Smooth muscle cell of the brain vasculature (primary cell): ENCODE measurements around the gene PGGHG.

ENCODE experiments used
- DNase-seq: peaks from one replicate; pipeline ENCODE4 v3.0.0-alpha.2; 2012; ENCODE audit warnings: low read depth, low spot score

The PGGHG gene

GRCh38 chr11:288478-289397 lies at the start of gene PGGHG:
Gene PGGHG (plus strand): TSS chr11:289126. CDS start chr11:289817, 691 bp downstream.
- DNase-seq, result no peak

- DNase-seq, result no peak
These were observed 48.6 kb upstream of the PGGHG start for GRCh38 chr11:240315-240714.

GRCh38 chr11:241634-242033 lies 47.3 kb upstream of the PGGHG start:
- DNase-seq, result no peak

GRCh38 chr11:244376-244775 lies 44.5 kb upstream of the PGGHG start:
- DNase-seq, result no peak

DNA sequence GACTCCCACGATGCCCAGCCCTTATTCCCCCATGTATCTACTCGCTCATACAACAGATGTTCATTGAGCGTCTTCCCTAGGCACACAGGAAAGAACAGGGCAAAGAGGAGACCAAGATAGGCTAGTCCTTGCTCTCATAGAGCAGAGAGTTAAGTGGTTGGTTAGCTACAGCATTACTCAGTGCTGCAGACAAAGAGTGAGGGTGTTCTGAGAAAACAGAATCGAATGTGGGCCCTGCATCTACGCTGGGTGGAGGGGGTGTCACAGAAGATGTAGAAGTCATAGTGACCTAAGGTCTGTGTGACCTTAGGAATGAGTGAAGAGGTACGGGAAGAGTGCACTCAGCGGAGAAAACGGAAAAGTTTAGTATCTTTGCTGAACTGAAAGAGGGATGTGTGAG lies 39.9 kb upstream of the PGGHG start:
- no peak for DNase-seq

- no peak for DNase-seq
These were observed 38.7 kb upstream of the PGGHG start for GRCh38 chr11:250274-250673.

DNA sequence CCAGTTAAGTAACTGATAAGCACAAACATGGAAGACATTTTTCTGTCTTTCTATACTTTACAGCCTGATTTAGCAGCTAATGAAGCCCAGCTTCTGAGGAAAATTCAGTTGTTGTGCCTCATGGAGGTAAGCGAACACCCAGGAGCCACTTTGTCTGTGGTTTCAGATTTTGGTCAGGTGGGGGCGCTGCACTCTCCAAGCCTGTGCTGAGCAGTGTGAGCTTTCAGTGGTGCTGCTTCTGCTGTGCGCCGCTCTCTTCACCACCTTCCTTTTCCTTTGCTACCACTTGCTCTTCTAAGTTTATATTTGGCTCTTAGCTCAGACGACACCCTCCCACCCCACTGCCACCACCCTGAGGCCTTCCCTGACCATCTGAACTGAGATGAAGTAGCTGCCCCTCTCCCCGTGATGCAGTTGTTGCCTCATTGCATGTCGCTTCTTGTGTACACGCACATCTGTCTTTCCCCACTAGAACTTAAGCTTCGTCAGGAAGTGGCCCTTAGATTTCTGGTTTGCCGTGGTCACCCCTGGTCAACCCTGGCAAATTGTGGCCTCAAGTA lies 38.1 kb upstream of the PGGHG start:
- DNase-seq, result no peak

DNA sequence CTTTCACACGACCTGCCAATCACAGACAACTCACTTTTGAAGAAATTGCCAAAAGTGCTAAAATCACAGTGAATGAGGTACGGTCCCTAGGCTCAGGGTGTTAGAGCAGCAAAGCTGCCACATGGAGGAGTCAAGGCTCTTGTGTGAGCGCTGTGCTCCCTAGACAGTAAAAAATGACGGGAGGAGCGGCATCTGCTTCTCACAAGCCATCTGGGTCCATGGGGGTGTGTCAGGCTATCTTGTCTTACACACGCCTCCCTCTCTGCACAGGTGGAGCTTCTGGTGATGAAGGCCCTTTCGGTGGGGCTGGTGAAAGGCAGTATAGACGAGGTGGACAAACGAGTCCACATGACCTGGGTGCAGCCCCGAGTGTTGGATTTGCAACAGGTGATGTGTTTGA lies 37.4 kb upstream of the PGGHG start:
- DNase-seq, result no peak

DNA sequence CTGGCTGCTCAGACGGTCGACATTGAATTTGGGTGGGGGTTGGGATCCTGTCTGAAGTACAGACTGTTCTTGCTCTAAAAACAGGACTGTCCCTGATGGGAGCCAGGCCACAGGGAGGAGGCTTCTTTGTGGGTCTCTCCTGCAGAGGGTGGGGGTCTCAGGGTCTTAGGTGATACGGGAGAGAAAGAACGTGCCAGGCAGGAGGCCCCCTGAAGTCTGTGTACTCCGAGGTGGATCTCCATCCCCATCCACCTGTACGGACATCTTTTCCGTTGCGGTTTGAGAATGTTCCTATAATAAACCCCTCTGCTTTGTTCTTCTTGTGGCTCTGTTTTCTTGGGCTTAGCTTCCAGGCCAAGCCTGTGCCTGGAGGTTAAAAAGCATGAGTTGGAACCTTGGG lies 36.3 kb upstream of the PGGHG start:
- no peak for DNase-seq

- DNase-seq, result no peak
These were observed 35.6 kb upstream of the PGGHG start for GRCh38 chr11:253160-253885.

GRCh38 chr11:253886-254270 lies 35.0 kb upstream of the PGGHG start:
- no peak for DNase-seq

DNA sequence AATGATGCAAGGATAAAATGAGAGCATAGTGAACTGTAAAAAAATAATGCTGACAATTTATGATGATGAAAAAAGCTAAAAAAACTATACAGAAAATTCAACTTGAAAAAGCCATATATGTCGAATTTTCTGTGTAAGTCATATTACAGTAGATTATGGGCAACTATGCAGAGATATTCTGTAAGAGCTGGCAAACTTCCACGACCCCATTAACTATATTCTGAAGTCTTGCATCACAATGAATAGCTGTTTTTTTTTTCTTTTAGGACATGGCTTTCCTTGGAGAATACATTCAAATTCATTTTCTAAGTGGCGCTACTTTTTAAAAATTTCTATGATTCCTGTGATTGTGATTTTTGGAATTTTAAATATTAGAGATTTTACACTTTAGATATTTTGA lies 33.8 kb upstream of the PGGHG start:
- no peak for DNase-seq

GRCh38 chr11:255816-256215 lies 33.1 kb upstream of the PGGHG start:
- DNase-seq, result no peak

DNA sequence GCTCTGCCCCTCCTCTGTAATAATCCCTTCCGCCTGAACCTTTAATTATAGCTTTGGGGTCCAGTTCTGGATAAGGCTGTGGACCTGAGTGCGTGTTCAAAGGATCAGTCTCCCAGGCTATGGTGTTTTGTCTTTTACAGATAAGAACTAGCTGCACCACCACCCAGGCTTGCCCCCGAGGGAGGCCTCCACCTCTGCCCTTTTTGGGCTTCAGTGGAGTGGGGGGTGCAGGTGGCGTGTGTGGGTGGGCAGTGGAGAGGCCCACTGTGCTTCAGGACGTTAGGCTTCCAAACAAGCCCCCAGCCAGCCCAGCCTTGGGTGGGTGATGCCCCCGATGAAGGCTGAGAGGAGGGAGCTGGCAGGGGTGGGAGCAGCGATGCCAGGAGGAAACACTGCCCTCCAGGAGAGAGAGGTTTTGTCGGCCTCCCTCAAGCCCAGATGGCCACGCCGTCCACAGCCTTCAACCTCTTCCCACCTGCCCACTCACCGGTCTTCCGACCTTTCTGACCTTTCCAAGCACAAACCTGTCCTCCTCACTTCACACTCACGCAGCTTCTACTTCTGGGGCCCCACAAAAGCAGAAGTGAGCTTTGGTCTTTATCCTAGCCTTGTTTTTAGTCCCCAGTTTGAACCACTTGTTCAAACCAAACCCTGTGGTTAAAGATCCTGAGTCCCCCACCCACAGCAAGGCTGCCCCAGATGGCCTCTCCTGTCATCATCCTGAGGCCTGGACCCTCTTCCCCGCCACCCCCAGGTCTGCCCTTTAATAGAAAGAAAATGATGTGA lies 31.8 kb upstream of the PGGHG start:
- no peak for DNase-seq

DNA sequence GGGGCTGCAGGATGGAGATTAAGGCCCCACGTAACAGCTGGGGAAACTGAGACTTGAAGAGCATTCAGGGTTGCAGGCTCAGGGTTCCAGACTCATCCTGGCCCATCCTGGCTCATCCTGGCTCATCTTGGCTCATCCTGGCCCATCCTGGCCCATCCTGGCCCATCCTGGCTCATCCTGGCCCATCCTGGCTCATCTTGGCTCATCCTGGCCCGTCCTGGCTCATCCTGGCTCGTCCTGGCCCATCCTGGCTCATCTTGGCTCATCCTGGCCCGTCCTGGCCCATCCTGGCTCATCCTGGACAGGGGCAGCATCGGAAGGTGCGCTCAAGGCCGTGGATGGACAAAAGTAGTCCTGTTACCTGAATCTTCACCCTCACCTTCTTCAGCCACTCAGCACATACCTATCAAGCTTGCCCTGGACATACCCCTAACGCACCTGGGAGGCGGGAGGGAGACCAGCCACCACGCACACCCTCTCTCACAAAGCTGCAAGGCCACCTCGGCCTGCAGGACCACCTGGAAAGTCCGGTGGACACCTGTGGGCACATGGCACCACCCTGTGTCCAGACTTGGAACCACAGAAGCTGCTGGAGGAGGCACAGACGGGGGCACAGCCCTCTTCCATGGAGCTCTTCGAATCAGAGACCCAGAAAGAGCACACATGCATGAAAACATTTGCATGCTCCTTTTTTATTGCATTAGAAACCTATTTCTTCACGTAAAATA lies 31.0 kb upstream of the PGGHG start:
- DNase-seq, result no peak

DNA sequence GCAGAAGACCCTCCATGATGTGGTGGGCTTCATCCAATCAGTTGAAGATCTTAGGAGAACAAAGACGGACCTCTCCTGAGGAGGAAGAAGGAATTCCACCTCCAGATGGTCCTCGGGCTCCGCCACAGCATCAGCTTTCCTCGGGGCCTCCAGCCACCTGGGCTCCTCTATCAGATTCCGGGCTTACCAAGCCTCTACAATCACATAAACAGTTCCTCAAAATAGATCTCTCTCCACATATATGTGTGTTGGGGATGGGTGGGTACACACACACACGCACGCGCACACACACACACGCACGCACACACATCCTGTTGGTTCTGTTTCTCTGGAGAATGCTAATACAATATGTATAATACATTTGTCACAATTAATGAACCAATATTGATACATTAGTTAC lies 29.5 kb upstream of the PGGHG start:
- no peak for DNase-seq

GRCh38 chr11:261624-262023 lies 27.3 kb upstream of the PGGHG start:
- DNase-seq, result no peak

GRCh38 chr11:266676-267439 lies 22.1 kb upstream of the PGGHG start:
- no peak for DNase-seq

- no peak for DNase-seq
These were observed 21.4 kb upstream of the PGGHG start for GRCh38 chr11:267491-267994.

DNA sequence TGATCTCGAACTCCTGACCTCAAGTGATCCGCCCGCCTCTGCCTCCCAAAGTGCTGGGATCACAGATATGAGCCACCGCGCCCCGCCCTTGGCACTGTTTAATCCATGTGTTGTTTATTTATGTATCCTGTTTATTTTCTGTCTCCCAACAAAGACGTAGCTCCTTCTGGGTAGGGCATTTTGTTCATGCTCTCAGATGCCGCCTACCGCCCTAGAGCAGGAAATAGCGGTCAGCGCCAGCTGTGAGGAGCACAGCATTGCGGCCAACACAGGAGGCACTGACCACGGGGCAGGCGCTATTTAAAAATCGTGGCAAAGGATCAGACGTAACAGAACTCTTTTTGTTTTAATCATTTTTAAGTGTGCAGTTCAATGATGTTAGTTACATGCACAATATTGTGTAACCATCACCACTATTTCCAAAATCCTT lies 20.2 kb upstream of the PGGHG start:
- peak; percentile 15 for DNase-seq
